ENCODE measurements around the gene RICTOR.

RICTOR gene

DNA sequence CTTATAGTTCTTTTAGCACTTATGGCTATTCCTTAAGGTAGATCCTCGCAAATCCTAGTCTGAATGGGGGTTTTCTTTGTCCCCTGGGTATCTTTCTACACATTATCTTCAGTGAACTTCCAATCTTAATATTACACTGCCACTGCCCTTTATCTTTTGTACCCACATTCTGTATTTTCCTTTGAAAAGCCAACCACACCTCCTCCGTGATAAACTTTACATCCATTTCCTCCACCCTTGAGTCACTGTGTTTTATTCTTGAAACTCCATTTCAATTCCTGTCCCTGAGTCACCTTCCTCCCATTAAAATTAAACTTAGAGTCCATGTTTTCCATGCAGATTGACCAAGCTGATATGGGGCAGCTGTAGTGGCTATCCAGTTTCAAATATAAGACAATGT is 43.2 kb upstream of the RICTOR start:
- H3K4me3 ChIP-seq (ENCODE audit: low read depth, low read length) = no peak overlapping the region
- TF ChIP-seq, protein P1, sequence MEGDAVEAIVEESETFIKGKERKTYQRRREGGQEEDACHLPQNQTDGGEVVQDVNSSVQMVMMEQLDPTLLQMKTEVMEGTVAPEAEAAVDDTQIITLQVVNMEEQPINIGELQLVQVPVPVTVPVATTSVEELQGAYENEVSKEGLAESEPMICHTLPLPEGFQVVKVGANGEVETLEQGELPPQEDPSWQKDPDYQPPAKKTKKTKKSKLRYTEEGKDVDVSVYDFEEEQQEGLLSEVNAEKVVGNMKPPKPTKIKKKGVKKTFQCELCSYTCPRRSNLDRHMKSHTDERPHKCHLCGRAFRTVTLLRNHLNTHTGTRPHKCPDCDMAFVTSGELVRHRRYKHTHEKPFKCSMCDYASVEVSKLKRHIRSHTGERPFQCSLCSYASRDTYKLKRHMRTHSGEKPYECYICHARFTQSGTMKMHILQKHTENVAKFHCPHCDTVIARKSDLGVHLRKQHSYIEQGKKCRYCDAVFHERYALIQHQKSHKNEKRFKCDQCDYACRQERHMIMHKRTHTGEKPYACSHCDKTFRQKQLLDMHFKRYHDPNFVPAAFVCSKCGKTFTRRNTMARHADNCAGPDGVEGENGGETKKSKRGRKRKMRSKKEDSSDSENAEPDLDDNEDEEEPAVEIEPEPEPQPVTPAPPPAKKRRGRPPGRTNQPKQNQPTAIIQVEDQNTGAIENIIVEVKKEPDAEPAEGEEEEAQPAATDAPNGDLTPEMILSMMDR (IDR thresholded peaks at IDR 0.05; ENCODE audit: low read depth, low read length) = no peak

DNA sequence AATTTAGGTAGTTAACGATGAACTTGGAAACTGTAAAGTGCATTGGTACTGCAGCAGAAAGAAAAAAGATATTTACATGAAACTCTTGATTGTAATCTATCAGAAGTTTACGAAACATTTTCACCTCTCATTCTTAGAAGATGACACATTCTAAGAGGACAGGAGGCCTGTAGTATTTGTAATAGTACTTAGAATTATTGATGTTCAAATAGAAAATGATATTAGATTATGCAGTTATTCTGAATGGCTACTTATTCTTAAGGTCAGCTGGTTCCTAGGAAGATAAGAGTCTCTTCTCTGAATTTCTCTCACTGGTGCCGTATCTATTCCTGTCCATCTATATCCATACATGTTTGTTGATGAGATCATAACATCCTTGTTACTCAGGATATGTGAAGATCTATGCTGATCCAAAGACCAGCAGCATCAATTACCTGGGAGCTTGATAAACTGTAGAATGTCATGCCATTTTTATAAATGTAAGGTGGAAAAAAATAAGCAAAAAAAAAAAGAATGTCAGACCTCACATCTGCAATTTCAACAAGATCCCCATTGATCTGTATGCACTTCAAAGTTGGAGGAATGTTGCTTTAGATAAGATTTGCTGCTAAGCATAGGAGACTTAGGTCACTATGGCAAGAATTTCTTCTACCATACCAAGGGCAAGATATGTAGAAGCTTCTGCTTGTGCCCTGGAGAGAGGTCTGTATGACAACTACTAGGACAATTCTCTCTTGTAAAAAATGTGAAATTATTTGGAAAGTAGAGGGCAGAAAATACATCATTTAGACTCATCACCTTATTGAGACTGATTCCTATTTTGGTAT is 42.4 kb upstream of the RICTOR start:
- H3K4me3 ChIP-seq (ENCODE audit: low read depth, low read length) = no peak overlapping the region
- TF ChIP-seq, protein P1 (IDR thresholded peaks at IDR 0.05; ENCODE audit: low read depth, low read length) = no peak

DNA sequence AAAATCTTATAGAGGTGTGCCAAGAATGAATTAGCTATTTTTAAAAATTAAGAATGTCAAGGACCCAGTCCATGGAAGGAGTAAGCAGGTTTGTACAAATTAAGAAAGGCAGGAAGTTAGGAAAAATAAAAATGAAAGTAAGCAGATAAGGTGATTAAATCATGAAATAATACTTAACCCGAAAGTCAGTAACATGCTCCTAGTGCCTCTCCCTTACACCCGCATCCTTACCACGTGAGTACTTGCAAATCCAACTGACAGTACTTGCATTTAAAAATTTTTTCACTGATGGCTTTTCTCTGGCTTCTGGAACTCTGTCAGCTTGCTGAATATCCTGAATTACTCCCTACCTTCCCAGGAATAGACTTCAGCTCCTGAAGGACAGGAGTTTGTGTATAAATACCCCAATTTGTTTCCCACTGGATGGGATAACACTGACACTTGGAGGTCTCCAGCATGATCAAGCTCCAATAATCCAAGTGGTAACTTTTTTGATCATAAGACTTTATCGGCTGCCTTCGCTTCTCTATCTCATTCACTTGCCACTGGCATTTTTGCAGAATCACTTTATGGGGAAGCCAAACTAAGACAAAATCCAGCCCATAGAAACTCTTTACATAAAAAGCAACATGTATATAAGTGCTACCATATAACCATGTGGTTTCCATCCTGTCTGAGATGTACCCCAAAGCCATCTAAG is 41.6 kb upstream of the RICTOR start:
- TF ChIP-seq, protein P1 (IDR thresholded peaks at IDR 0.05; ENCODE audit: low read depth, low read length) = no peak
- H3K4me3 ChIP-seq (ENCODE audit: low read depth, low read length) = no peak overlapping the region

DNA sequence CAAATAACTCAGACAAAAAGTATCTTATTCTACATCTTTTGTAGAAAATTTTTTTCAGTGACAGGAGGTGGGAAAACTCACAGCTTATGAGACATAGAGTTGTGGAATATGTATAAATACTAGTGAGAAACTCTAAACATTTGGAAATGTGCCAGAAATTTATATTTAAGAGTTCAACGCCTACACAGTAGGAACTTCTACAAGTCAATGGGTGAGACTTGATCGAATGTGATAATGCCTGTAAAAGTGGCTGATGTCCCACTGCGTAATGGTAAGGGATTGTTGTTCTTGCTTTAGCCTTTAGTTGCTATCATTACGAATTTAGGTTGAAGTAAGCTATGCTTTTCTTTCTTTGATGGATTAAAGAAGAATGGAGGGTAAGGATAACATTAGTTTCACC is 40.0 kb upstream of the RICTOR start:
- no peak overlapping the region for H3K4me3 ChIP-seq (ENCODE audit: low read depth, low read length)
- TF ChIP-seq, protein P1 (IDR thresholded peaks at IDR 0.05; ENCODE audit: low read depth, low read length) = no peak

DNA sequence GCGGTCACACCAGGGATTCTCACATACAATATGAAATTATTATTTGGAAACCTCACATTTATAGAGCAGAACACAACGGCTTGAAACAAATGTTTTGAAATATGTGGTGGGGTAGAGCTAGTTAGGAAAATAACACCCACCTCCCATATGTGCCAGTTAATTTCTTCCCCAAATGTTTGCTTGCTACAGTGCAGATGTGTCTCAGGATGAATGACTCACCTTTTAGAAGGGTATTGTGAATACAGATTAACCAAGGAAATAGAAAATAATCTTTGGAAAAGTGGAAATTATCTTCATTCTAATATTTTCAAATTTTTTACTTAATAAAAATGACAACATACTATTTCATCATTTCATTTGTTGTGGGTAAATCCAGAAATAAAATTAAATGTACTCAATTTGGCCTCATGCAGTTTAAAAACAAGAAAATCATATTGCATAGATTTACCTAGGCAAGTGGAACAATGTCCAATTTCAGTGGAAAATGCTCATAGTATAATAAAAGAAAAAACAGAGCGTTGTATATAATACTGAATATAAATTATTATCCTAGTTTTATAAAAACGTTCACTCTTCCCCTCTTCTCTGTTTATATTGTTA is 39.3 kb upstream of the RICTOR start:
- TF ChIP-seq, protein P1 (IDR thresholded peaks at IDR 0.05; ENCODE audit: low read depth, low read length) = no peak
- no peak overlapping the region for H3K4me3 ChIP-seq (ENCODE audit: low read depth, low read length)

DNA sequence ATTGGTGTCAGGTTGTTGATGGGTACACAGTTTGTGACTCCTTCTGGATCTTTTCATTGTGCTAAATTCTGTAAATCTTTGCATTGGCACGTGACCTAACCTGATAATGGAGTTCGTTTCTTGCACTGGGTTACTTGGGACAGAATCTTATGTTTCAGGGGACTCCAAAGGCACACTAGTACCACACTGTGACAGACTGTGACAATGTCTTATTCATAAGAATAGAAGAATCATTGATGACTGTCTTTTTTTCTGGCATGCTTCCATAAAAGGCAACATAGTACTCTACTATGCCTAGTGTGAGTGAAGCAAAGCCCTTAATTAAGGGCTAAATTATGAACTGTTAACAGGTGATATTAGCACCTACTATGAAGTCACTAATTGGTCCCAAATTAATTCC is 35.4 kb upstream of the RICTOR start:
- TF ChIP-seq, protein P1 (IDR thresholded peaks at IDR 0.05; ENCODE audit: low read depth, low read length) = no peak
- H3K4me3 ChIP-seq (ENCODE audit: low read depth, low read length) = no peak overlapping the region

DNA sequence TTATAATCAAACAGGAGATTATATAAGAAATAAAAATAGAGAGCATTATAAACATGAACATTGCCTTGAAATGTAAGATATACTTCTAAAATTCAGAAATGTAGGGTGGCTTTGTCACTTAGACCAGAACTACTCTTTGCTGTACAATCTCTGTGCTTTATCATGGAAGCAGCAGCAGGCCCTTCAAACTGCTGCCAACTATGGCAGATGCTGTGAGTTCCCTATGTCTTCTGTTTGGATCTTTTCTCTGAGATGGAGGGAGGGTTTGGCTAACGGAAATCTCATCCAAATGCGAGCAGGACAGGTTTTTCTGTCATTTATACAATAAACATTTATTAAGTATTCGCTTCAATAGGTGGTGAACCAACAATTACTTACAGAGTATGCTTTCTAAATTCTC is 34.8 kb upstream of the RICTOR start:
- TF ChIP-seq, protein P1 (IDR thresholded peaks at IDR 0.05; ENCODE audit: low read depth, low read length) = no peak
- H3K4me3 ChIP-seq (ENCODE audit: low read depth, low read length) = no peak overlapping the region
